HG02642 (cell line): ENCODE data around the gene SNX19.

Source experiments
- ATAC-seq: cut with Tn5 transposase; IDR thresholded peaks from one replicate; pipeline ENCODE4 v1.9.1; 2021; ENCODE audit warnings: mild to moderate bottlenecking; ENCODE audit not compliant: unreplicated experiment, poor library complexity

The SNX19 gene

DNA sequence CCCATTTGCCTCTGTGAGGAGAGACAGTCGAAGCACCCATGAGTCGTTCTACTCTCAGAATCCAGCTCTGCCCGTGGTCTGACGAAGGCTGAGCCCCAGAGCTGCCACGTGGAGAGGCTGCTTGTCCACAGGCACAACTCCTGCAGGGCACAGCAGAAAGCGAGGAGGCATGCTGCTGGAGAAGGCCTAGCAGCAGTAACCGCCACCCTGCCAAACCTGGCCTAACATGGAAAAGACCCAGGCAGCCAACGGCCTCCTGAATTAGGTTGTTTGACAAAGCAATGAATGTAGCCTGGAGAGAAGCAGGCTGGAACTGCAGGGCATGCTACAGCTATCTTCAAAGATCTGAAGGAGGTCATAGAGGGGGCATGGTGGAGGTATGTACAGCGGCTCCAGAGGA lies 89.7 kb downstream of the SNX19 start:
- no peak for ATAC-seq

- no peak for ATAC-seq
Observed at GRCh38 chr11:130825983-130826382, 90.3 kb downstream of the SNX19 start.

- ATAC-seq, result no peak
Observed at GRCh38 chr11:130825561-130825960, 90.7 kb downstream of the SNX19 start.
